GM10266 (cell line): ENCODE data around the gene MEGF10.

ENCODE experiments used
- DNase-seq: peaks from one replicate; pipeline ENCODE4 v3.0.0; 2012; ENCODE audit errors: extremely low spot score
- TF ChIP-seq, protein P1 (sequence below): IDR thresholded peaks from 2 replicates; pipeline ENCODE4 v1.5.1; 2012; ENCODE audit warnings: mild to moderate bottlenecking, low read depth; ENCODE audit not compliant: control insufficient read depth, insufficient read depth; ENCODE audit errors: missing control alignments

Gene MEGF10

DNA sequence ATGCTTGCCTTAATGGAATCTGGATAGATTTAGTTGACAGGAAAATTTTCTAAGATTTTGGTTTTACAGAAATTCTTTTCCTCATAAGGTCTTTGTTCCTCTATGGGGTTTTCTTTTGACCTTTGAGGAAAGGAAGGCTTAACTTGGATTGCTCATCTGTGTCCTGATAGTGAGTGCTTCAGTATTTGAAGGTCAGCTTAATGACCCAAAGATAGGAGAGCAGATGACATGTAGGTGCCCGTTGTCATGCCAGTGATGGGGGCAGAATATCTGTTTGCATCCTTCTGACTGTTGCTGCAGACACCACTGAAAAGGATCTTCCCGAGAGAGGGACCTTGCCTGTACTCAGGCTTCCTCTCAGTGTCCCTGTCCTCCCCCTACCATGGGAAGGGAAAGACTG, 30.9 kb downstream of the MEGF10 start:
- no peak for DNase-seq
- TF ChIP-seq, protein P1, sequence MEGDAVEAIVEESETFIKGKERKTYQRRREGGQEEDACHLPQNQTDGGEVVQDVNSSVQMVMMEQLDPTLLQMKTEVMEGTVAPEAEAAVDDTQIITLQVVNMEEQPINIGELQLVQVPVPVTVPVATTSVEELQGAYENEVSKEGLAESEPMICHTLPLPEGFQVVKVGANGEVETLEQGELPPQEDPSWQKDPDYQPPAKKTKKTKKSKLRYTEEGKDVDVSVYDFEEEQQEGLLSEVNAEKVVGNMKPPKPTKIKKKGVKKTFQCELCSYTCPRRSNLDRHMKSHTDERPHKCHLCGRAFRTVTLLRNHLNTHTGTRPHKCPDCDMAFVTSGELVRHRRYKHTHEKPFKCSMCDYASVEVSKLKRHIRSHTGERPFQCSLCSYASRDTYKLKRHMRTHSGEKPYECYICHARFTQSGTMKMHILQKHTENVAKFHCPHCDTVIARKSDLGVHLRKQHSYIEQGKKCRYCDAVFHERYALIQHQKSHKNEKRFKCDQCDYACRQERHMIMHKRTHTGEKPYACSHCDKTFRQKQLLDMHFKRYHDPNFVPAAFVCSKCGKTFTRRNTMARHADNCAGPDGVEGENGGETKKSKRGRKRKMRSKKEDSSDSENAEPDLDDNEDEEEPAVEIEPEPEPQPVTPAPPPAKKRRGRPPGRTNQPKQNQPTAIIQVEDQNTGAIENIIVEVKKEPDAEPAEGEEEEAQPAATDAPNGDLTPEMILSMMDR = no peak

DNA sequence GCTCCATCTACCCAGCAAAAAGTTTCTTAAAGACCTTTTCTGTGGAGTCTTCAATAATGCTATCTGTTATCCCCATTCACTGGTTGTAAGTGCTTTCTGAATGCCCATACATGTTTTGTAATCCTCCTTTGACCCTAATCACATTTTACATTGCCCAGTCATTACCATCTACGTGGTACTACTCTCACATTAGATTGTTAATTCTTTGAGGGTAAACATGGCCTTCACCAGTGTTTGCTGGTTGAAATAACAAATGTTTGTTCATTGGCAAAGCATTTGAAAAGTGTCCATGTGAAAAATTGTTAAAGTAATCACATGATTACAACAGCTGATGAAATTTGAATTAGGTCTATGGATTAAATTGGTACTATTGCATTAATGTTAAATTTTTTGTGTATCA, 31.8 kb downstream of the MEGF10 start:
- DNase-seq = no peak
- TF ChIP-seq, protein P1 = no peak

DNA sequence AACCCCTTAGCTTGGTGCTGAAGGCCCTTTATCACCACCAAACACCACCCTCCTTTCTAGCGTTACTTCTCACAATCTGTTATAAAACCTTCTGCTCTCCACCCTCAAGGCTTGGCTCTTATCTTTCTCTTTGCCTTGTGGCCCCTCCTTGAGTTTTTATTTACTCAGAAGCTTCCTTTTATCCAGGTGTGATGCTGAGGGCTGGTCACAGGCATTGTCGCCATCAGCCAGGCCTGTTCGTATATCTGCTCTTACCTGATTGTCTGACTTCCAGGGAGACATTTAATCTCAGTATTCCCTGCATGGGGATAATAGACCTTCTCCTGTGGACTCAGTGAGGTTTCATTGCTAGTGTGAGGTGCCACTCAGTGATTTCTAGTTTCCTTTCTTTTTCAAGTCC, 34.2 kb downstream of the MEGF10 start:
- TF ChIP-seq, protein P1 = no peak

DNA sequence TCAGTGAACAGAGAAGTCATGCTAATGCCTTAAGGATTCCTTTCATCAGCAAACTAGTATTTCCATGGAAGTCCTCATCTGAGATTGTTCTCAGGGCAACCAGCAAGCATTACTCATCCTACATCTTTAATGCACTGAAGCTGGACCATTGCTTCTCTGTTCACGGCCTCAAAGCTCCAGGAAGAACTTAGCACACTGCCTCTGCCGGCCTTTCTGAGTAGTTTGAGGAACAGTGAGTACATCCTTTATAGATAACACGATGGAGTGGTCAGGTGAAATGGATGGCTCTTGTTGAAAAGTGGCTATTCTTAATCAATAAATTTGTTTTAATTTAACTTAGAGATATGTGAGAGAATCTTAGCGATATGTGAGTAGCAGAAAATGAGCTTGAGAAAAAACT, 35.8 kb downstream of the MEGF10 start:
- DNase-seq = no peak
- TF ChIP-seq, protein P1 = no peak

More for the DNA sequence above, 34.2 kb downstream of the MEGF10 start:
- no peak for DNase-seq

DNA sequence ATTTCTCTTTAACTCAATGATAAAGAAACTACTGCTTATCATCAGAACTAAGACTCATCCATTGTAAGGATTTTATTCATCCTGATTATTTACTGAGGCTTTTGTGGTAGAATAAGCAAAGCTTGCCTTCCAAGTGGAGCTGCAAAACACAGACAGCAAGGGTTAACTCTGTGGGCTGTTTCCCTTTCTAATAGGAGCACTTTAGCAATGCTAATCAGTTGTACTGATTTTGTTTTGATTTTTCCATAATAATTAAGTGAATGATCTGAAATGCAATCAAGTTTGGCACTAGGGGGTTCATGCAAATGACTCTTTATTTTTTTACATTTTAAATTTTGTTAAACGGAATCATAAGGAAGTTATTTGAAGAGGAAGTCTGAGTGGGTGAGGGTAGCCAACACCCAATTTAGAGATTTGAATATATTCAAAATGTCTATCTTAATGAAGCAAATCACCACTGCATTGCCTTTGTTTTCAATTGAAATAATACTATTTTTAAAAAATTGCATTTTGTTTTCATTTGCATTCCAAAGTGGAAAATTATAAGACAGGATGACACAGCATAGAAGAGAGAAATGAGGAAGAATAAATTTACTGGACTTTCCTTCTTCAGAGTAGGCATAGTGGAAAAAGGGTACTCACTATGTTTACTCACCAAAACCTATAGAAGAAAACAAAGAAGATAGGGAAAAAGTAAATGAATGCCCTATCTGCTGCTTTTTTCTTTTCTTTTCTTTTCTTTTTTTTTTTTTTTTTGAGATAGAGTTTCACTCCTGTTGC, 36.6 kb downstream of the MEGF10 start:
- no peak for DNase-seq
- TF ChIP-seq, protein P1 = no peak

DNA sequence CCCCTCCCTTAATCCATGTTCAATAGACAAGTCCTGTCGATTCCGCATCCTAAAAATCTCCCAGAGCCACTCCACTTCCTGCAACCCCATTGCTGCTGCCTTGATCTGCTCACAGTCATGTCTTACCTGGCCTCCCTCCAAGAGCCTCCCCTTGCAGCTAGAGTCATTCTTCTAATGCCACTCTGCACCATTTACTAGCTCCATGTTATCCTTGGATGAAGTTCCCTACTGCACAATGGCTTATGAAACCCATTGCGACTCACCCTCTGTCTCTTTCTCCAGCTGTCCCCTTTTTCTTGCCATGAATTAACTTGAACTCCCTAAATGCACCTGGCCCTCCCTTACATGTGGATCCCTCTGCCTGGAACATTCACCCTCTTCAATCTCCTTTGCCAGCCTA, 39.5 kb downstream of the MEGF10 start:
- DNase-seq = no peak
- TF ChIP-seq, protein P1 = no peak

DNA sequence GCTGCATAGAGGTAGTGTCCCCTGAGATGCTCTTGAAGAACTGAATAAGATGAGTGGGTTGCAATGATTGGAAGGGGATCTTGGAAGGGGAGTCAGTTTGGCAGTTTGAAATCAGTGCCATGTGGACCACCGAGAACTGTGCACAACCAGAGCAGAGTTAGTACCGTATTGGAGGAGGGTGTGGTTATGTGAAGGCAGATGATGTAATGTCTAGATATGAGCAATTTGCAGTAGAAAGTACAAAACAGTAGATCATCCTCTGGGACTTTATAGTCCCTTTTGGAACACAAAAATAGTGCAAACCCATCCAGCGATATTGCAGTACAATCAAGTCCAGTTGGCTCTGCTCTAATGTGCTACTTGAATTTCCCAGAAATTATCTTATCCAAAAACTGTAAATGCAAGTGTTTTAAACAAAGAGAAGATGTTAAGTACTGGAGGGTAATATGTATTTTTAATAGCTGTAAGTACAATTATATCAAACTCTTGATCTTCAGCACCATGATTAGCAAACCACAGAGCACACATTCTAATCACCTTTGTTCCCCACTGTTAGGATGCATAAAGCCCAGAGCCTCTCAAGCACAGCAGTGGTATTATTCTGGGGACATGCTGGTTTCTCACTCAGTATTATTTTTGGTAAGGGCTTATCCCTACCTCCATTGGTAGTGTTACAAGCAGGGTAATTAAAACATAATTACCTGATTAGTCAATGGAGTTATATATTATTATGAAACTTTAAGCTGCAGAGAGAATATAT, 41.5 kb downstream of the MEGF10 start:
- TF ChIP-seq, protein P1 = no peak
- no peak for DNase-seq
